ENCODE measurements around the gene PRMT7. TPM values are rescaled to one million over a fixed set of nuclear protein-coding genes. Genes with fewer than 3 reads are reported as not detected.

The PRMT7 gene
- total RNA-seq, 1 donor from 2014 or later: 59.6 TPM

DNA sequence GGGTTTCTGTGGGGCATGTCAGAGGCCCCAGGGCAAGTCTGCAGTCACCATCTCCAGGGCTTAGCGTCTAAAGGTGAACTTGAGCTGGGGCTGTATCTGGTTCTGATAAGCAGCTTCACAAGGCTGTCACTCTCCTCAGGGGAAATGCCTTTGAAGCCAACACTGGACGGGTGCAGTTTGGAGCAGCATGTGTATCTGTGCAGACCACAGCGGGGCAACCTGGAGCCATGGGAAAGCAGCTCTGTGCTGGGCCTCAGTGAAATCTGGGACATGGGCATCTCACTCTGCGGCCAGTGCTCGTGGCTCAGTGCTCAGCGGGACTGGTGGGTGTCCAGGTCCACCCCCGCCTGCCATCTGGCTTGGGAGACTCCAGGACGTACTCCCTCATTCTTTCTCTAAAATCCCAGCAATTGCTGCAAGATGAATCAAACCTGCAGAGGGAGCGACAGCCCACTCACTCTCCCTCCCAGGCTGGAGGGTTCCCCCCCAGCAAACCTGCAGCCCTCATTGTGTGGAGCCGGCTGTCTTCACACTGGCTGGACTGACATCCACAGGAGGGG lies 63.5 kb downstream of the PRMT7 start:
- DNase-seq (ENCODE audit: low read depth): no peak

DNA sequence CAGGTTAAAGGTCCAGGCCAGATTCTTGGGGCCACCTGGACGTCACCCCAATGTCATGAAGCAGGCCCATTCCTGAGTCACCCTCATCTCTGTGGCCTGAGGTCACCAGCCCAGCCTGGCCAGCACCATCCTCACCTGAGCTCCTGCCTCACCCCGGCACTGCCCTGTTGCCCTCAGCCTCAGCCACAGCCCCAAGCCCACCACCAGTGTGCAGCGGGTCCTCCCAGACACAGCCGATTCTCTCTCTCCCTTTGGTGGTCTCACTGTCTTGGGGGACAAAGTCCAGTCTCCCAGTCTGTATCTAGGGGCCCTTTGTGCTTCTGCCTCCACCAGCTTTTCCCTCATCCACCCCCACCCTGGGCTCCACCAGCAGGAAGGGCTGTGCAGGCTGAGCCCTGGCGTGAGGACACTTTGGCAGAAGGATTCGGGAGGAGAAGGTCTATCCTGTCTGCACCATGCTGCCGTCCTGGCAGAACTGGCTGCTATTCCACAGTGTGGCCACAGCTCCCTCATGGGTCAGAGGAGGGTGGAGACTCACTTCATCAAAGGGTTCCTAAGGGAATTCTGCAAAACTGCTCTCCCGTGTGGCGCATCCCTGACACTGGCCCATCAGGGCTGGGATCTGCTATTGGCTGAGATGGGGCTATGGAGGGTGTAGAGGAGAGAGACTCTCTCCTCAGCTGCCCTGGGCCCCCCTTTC lies 64.3 kb downstream of the PRMT7 start:
- DNase-seq (ENCODE audit: low read depth): no peak

GRCh38 chr16:68375801-68376536 lies 65.2 kb downstream of the PRMT7 start:
- DNase-seq (ENCODE audit: low read depth): no peak

DNA sequence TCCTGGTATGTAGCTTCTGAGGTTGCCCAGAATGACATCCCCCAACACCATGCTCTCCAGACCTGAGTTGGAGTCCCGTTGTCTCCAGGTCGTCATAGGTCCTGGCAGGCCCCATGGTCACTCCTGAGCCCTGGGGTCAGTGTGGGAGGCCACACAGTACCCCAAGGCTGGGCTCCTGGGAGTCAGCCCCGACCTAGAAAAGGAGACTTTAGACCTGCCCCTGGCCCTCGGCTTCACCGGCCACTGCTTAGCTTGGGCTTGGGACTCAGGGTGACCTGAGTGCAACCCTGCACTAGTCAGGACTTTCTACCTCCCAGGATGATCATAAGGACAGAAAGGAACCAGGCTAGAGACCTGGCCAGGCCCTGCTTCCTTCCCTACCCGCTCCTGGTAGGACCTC lies 65.8 kb downstream of the PRMT7 start:
- no peak for DNase-seq (ENCODE audit: low read depth)

DNA sequence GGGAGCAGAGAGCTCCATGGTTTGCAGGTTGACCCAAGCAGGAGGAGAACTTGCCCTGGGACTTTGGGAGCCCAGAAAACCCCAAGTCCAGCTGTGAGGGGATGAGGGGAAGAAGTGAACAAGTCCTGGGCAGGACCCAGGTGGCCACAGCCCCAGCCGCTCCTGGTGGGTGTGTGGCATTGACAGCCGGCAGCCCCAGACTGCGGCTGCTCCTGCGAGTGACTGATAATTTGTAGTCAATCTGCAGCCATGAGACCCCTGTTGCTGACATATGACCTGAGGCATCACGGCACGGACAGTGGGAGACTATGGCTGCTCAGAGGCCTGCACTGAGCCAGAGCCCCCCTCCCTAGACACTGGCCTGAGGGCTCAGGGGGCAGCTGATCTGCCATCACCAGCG lies 66.4 kb downstream of the PRMT7 start:
- DNase-seq (ENCODE audit: low read depth): no peak

- DNase-seq (ENCODE audit: low read depth): no peak
Measured at GRCh38 chr16:68377667-68378393, 67.0 kb downstream of the PRMT7 start.

GRCh38 chr16:68378436-68379415 lies 67.9 kb downstream of the PRMT7 start:
- DNase-seq (ENCODE audit: low read depth): no peak

DNA sequence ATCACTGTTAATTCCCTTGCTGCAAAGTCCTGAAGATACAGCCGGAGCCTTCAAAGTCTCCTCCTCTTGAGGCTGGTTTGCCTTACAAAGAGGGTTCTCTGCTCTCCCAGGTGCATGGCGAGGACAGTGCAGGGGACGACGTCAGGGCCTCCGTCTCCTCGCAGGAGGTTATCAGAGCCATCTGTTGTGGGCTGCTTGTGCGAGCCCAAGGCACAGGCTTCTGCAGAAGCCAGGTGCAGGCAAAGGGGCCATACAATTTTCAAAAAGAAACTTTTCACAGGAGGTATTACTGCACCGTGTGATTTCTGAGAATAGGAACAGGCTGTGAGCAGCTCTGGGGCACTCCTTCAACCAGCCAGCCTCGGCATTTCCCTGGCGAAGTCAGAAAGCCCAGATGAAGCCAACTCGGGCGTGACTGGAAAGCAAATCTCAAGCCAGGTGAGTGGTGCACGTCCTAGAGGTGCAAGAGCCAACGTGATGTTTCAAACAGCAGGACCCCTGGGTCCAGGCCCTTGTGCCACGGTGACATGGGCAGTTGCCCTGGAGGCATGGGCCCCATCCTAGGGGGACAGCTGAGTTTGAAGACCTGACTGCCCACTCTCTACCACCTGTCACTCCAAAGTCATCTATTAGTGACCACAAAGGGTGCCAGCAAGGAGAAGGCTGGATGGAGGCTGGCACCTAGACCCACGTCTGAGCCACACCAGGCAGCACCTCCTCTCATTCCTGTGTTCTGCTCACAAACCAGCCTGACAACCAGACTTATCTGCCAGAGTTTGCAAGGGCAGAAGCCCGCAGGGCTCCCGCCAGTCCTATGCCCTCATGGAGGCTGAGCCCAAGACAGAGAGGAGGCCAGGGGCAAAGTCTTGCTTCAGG lies 68.9 kb downstream of the PRMT7 start:
- no peak for DNase-seq (ENCODE audit: low read depth)

GRCh38 chr16:68380348-68380670 lies 69.5 kb downstream of the PRMT7 start:
- no peak for DNase-seq (ENCODE audit: low read depth)

GRCh38 chr16:68380676-68381362 lies 70.0 kb downstream of the PRMT7 start:
- no peak for DNase-seq (ENCODE audit: low read depth)

DNA sequence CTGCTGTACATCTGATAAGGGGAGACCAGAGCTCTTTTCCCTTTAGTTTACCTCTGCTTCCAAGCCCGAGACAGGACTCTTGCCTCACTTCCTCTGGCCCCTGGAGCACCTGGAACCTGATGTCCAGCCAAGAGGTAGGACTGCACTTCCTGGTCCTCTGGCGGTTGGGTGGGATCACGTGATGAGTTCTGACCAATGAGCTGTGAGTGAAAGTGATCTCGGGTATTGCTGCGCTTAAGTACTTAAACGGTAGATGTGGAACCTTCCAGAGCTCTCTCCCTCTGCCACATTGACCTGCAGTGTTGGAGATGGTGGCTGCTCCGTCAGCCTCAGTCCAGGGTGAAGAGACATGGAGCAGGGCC lies 70.5 kb downstream of the PRMT7 start:
- DNase-seq (ENCODE audit: low read depth): no peak

DNA sequence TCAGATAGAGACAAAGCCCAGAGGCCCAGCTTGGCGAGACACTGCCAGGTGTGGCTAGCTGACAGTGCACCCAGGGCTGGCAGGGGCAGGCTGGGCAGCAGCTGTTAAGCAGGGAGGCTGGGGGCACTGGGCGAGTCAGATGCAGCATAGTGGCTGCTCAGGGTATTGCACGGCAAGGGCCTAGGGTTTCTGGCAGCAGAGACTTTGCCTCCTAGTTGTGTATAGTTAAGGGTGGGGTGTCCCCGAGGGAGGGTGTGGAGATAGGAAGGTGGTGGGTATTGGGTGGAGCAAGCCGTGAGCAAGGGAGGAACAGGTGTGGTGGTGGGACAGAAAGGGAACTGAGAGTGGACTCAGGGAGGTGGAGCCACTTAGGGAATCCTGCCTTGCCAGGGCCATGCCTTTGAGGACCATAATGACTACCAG lies 71.5 kb downstream of the PRMT7 start:
- no peak for DNase-seq (ENCODE audit: low read depth)

GRCh38 chr16:68383858-68384257 lies 73.0 kb downstream of the PRMT7 start:
- DNase-seq (ENCODE audit: low read depth): no peak

DNA sequence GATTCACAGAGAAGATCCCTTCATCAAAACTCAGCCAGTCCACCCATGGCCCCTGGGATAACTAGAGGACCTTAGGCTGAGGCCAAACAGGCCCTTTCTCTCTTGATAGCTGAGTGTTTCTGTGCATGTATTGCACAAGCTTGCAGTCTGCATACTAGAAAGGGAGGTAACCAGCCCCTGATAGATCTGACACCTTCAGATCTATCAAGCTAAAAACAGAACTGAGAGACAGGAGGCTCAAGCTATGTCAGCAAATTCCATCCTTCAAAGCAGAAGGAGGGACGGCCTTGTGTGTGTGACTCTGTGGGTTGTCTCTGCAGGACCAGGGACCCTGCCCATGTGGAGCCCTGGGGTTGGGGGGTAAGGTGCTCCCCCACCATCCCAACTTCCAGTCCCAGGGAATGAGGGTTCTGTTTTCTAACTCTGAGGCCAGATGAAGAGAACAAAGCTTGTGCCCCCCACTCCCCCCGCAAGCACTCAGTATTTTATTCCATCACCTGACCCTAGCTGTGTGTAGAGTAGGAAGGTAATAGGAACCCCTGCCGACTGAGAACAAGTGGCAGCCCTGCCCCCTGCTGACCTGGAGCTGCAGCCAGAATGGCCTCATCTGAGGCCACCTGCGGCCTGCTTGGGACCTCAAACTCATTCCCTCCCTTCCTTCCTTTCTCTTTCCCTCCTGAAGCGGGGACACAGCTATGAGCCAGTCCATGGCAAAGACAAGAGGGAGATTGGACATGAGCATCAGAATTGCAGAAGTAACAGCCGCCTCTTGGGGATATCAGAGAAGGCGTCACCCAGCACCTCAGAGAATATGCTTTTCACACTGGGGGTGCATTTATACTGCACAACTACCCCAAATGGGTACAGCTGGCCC lies 73.7 kb downstream of the PRMT7 start:
- no peak for DNase-seq (ENCODE audit: low read depth)

GRCh38 chr16:68385371-68385770 lies 74.6 kb downstream of the PRMT7 start:
- DNase-seq (ENCODE audit: low read depth): no peak

DNA sequence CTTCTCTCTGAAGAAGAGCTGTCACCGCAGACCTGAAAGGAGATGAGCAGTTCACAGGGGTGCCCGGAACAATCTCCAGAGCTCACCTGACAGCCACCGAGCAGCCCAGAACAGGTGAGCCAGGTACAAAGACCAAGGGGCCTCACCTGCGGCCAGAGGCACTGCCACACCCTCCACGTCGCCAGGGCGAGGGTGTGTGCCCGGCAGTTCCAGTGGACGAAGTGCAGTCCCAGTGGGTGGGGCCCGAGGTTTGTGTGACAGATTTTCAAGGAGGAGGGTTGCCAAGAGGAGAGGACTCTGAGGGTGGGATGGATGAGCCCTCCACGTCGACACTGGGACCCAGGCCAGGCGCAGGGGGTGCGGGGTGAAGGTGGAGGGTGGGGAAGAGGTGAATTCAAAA lies 75.8 kb downstream of the PRMT7 start:
- DNase-seq (ENCODE audit: low read depth): no peak

GRCh38 chr16:68387301-68387700 lies 76.5 kb downstream of the PRMT7 start:
- no peak for DNase-seq (ENCODE audit: low read depth)

- DNase-seq (ENCODE audit: low read depth): no peak
Measured at GRCh38 chr16:68388124-68388523, 77.3 kb downstream of the PRMT7 start.

Data from myocyte (in vitro differentiated cells).